GM18873 (cell line): ENCODE results near the gene WDFY4.

Source experiments
- ATAC-seq: cut with Tn5 transposase; IDR thresholded peaks from one replicate; pipeline ENCODE4 v1.9.1; 2021; ENCODE audit warnings: mild to moderate bottlenecking, moderate library complexity, moderate number of reproducible peaks; ENCODE audit not compliant: unreplicated experiment, low FRiP score

Gene WDFY4

DNA sequence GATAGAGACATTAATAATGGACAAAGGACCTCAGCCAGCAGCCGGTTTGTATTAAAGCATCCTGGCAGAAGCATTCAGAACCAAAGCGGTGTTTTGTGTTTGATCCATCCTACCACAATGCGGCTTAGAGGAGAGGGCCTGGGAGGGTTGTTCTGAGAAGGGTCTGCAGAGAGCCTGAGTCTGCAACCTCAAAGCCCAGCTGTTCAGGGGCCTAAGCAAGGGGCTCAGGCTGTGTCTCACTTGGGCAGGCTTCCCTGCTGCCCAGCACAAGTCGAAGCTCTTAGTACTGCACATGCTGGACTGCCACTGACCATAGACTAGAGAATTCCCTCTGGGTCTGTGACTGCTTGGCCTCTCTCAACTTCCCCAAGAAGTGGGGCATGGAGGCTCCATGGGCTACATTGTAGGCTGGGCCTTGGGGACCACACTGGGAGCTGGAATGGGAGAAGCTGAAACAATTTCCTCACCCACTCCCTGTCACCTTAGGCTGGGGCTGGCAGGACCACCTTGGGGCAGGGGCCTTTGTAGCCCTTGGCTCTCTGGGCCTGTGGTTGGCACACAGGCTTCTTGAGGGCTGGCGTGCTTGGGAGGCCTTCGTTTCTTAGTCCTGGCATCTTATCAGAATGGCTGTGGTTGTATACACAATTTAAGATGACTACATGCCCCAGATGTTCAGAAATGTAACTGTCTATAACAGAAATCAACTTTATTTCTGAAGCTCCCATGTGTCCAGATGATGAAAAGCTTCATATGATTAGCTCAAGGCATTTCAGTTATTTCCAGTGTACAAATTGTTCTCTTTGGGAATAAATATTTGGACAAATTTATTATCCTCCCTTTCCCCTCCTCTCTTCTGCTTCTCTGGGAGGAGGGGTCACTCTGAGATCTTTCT lies 210.5 kb downstream of the WDFY4 start:
- no peak for ATAC-seq

DNA sequence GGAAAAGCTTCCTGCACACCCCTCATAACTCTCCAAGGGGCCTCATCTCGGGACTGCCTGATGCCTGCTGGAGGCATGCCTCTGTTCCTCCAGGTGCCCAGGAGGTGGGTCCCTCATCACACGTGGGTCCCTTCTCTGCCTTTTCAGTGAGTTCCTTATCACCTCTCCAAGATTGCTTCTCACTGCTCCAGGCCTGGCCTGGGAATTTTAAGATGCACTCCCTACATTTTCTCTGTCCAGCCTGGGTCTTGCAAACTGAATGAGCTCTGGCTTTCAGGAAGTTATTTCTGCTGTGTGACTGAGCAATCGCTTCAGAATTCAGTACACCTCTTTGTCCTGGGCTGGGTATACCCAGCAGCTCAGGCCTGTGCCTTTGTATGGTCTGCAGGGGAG lies 211.1 kb downstream of the WDFY4 start:
- no peak for ATAC-seq

DNA sequence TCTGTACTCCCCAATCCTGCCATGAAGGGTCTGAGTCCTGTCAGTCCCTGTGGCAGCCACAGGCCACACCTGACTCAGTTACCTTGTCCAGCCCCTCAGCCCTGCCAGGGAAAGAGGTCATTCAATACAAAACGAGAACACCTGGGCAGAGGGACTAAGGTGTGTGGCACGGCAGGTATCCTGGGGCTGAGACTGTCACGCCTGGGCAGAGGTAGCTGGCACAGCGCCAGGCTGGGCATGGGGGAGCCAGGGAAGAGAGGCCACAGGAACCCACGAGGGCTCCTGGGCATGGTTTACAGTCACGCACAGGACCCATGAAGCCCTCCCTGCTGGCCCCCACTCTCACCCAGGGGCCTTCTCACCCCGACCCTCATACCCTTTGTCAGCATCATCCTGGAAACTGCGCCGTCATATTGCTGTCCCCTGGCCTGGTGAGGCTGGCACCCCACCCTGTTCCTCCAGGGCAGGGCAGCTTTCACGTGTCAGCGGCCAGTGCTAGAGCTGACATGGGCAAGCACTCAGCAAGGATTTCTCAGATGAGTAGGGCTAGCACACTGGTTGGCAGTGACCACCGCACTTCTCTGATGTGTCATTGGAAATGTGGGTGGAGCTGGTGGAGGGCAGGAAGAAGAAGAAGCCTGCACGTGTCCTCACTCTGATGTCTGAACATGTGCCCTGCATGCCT lies 212.2 kb downstream of the WDFY4 start:
- no peak for ATAC-seq

DNA sequence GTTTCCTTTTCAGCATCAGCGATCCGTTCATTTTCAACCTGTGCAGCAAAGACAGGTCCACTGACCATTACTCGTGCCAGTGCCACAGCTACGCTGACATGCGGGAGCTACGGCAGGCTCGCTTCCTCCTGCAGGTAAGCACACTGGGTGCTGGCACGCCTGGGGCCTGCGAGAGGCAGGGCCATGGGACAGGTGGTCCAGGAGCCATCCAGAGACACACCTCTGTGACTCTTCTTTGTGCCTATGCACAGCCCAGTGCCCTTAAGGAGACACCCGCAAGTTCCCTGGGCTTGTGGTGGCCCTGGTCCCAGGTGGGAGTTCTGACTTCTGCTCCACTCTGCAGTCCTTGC lies 212.7 kb downstream of the WDFY4 start:
- no peak for ATAC-seq

DNA sequence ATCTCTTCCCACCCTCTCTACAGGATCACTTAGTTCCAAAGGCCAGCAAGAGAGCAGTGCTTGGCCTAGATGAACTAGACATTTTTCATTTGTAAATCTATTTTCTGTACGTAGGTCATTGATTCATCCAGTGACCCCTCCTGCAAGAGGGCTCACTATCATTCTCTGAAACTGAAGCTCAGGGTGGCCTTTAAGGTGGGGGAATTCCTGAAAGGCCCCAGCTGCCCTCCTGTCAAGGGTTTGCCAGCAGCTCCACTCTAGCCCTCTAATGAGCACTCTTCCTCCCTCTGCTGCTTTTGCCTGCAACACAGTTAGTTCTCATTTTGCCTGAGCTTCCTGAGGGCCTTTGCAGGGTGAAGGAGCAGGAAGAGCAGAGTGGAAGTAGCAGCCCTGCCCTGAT lies 213.8 kb downstream of the WDFY4 start:
- ATAC-seq, result no peak

DNA sequence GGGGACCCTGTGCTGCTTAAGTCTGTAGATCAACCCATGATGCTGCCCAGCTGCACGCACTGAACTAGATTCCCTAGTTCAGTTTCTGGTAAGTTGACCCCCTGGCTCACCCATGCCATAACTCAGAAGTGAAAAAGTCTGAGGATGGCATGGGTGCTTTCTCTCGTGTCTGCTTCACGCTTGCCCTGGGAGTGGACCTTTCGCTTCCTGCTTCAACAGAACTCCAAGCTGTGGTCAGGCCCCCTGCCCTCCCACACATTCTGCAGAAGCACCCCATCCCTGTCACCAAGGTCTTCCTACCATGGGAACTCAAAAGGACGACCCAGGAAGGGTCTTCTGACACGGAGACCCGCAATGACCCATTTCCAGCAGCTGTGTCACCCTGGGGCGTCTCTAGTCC lies 215.1 kb downstream of the WDFY4 start:
- no peak for ATAC-seq

DNA sequence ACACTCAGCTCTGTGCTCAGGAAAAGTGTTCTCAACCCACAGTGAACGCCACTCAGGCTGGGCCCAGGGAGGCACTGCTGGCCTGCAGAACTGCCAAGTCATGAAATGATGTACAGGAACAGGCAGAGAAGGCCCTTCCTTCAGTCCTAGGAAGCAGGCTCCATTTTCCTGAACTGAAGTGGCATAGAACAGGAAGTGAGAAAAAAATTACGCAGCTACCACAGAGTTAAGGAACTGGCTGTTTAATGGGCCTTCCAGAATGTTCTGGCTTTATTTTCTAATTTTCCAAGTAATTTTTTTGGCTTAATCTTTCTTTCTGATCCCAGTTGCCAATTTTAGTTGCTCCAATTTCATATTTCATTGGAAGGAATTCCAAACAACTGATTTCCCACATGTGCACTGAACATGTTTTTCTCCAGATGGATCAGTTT lies 215.7 kb downstream of the WDFY4 start:
- no peak for ATAC-seq

DNA sequence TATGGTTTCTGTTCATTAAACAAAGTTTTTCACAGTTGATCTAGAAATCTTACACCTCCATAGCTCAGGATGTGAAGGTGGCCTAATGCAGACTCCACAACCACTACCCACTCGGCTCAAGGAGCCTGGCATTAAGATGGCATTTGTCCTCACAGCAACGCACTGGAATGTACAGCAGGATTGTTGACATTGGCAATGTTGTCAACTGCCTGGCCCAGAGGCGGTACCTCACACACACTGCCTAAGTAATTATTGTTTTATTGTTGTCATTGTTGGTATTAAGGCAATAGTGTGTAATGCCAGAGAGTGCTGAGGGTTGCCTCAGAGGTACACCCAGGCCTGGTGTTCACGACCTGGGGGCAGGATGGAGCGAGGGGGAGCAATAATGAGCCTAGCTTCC lies 216.6 kb downstream of the WDFY4 start:
- ATAC-seq, result no peak

DNA sequence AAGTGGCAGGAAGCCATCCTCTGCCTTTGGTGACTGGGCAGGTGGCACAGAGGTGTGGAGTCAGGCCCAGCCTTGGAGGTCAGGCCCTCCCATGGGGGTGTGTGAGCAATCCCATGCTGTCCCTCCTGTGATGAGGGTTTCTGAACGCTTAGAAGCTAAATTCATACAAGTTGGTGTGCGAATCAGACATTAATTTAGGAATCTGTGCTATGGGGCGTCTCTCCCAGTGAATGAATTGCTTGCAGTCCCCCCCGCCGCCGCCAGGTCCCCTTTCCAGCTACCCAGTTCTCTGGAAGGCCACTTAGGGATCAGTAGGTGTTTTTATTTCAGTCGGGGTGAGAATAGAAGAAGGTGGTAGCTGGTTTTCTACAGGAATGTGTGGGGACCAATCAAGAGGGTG lies 217.4 kb downstream of the WDFY4 start:
- no peak for ATAC-seq

DNA sequence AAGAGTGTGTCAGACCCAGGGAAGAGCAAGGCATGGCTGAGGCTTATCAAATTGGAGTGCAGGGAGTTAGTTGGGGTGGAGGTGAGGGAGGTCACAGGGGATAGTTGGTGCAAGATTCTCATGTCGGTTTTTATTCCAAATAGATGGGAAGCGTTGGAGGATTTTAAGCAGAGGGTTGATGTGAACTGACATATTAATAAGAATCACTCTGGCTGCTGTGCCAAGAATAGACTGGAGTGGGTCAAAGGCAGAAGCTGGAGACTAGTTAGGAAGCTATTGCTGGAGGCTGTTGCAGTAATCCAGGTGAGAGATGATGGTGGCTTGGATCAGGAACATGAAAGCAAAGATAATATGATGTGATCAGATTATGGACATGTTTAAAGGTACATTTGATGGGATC lies 218.5 kb downstream of the WDFY4 start:
- ATAC-seq, result no peak

DNA sequence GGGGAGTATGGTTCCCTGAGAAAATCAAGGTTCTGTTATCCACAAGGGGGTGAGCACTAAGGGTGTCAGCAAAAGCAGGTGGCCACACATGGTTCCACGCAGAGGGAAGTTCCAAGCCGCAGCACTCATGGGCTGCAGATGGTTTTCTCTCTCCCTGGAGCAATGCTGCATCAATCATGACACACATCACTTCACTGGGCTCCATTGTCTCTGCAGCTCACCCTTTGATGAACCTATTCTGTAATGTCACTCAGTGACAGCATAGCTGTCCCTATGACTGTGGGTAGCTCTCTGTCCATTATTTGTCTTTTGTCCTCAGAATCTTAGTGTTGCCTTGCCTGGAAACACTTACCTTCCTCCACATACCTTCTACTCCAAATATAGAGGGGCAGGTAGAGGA lies 220.2 kb downstream of the WDFY4 start:
- ATAC-seq, result no peak

DNA sequence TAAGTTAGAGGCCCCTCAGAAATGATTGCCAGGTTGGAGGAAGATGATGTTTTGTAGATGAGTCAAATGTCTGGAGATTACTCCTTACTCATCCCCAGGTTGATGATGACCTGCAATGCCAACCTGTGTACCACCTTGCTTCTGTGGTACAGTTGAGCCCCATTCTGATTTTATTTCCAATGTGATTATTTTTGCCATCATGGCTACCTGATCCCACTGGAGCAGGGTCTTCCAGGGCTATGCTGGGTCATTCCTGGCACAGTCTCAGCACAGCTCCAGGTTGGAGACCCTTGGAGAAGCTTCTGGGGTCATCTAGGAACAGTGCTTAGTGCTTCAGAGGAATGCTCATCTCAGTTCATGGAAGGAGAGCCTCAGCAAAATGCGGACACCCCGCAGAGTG lies 220.6 kb downstream of the WDFY4 start:
- no peak for ATAC-seq

DNA sequence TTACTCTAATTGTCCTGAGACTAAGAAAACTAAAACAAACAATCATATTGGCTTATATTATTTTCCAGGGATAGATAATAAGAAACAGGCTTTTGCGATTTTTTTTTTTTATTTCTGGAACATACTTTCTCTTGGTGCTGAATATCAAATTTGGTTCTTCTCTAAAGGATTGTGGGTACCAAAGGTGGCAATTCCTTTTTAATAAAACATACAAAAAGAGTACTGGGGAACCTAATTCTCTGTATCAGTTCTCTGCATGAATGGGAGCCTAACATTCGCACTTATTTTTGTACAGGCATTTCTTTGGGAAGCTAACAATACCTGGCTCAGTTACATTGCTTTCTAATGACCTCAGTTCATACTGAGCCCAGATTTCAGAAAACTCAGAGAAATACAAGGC lies 222.2 kb downstream of the WDFY4 start:
- ATAC-seq, result no peak

DNA sequence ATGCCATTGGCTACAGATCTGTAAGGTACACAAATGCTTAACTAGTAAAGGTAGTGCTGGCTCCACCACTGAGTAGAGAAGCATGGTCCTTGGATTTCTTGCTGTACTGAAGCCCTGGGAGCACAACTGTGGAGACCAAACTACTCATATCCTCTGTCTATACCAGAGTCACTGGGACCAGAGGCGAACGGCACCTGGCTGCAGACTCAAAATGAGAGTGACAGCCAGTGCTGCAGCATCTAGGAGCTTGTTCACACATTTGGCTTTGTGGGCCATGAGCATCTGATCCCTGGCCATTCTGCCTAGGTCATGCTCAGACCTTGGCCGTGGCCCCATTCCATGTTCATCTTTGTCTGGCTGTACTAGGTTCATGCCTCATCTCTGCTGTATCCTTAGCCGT lies 223.1 kb downstream of the WDFY4 start:
- ATAC-seq, result no peak

DNA sequence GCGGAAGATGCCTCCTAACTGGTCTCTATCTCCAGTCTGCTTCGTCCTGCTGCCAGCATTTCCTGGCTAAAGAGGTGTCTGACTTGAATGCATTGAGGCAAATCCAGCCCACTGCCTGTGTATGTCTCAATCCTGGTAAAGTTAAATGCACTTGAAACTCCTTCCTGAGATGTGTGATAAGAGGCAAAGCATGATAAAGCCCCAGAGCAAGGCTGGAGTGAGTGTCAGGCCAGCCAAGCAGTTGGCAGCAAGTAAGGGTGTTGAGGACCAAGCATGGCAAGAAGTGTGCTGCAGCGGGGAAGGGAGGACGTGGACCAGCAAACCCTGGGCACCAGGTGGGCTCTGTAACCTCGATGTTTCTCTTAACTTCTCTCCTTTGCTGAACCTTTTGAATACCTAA lies 225.9 kb downstream of the WDFY4 start:
- ATAC-seq, result no peak

DNA sequence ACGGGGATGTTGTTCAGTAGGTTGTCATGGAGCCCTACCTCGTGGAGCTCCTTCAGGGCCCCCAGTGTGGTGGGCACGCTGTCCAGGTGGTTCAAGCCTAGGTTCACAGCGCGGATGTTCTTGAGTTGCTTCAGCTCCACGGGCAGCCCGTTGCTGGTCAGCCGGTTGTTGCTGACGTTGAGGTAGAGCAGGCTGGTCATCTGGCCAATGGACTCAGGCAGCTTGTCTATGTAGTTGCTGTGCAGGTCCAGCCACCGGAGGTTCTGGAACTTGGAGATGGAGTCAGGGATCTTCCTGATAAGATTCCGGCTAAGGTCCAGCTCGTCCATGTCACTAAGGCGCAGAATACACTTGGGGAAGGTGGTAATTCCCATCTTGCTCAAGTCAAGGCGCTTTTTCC lies 229.0 kb downstream of the WDFY4 start:
- no peak for ATAC-seq

DNA sequence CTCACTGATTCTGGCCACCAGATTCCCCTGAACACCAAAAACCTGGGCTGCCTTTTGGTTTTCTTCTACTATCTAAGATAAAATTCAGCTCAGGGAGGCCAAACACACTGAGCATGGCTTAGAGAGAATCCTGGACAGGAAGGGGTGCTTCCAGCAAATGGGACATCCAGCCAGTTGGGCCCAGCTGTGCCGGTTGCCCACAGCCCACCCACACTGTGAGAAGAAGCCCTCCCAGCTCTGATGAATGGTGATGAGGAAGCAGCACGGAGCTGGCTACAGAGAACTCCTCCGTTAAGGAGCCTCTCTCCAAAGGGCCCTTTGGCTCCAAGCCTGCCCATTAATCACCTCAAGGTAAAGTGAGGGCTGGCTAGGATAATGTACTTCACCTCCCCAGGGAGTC lies 239.1 kb downstream of the WDFY4 start:
- ATAC-seq, result no peak

DNA sequence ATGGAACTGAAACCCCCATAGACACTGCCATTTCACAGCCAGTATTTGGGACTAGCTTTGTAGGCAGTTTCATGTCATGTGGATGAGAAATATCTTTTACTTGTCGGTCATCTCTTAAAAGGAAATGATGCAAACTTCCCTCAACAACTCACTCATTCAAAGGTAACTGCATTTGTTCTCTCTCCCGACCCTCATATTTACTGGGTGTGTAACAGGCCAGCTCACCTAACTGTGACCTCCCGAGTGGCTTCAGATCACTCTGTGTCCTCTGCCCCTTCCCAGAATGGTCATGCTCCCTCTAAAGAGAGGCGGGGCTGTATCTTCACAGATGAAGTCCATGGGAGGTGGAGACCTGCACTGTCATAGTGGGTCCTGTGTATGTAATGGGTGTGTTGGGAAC lies 240.3 kb downstream of the WDFY4 start:
- ATAC-seq, result no peak

DNA sequence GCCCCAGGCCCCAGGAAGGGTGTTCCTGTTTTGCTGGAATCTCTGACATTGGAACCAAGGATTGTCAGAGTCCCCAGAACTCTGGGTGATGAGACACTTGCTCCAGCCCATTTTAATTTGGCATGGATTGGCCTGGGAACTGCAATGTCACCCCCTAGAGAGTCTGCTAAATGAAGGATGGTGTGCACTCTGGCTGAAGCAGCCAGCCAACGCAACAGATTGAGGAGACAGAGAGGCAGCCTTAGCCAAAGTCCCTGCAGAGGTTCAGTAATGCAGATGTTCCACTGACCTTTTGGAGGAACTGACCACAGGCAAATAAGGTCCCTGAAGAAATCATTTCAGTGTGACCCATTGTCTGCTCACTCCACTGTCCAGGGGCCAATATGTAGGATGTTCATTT lies 241.6 kb downstream of the WDFY4 start:
- no peak for ATAC-seq

DNA sequence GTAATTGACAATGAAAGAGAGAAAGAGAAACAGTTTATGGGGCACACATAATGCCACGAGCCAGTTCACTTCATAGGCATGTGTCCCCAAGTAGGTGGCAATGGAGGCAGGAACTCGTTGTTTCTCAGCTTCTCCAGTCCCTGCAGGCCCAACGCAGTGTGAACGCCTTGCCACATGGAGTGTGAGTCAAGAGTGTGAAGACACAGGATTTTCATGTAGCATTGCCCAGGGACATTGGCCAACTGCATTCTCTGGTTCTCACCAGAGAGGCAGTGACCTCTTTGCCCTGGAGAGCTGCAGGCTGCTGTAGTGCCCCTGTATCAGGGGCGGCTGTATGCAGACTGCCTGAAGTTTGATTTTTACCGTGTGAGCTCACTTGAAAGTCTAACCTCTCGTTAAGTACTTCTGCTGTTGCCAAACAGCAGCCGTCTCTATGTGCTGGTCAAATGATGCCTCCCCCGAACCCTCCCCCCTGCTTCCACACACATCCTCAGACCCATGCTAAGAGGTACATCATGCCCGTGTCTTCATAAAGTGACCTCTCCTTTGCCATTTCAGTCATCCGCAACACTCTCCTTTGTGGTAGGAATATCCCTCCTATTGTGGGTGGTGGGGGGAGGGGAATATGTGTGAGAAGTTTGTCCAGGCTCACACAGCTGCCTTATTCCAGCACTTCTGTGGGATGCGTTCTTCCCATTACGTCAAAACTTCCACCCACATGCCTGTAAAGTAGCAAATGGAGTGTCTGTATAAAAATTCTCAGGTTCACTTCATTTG lies 242.3 kb downstream of the WDFY4 start:
- ATAC-seq, result no peak

DNA sequence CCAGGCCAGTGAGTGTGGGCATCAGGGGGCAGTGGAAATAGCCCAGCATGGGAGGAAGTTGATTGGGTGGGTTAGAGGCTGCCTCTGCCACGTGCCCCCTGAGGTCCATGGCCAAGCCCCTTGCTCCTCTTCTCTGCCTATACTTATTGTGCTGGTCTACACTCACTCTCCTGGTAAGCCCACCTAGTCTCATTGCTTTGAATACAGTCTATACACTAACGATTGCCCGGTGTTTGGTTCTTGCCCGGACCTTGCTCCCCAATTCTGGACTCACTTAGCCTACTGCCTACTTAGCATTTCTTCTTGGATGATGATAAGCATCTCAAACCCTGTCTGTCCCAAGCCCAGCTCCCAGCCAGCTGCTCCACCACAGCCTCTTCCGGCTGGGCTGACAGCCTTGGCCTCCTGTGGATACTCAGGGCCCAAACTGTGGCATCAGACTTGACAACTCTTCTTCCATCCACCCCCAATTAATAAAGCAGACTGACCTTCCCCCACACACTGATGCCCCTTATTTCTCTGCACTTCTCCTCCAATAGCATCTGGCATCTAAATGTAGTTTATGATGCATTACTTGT lies 244.8 kb downstream of the WDFY4 start:
- no peak for ATAC-seq
